ENCODE measurements around the gene MID1.

- TF ChIP-seq, protein P1, sequence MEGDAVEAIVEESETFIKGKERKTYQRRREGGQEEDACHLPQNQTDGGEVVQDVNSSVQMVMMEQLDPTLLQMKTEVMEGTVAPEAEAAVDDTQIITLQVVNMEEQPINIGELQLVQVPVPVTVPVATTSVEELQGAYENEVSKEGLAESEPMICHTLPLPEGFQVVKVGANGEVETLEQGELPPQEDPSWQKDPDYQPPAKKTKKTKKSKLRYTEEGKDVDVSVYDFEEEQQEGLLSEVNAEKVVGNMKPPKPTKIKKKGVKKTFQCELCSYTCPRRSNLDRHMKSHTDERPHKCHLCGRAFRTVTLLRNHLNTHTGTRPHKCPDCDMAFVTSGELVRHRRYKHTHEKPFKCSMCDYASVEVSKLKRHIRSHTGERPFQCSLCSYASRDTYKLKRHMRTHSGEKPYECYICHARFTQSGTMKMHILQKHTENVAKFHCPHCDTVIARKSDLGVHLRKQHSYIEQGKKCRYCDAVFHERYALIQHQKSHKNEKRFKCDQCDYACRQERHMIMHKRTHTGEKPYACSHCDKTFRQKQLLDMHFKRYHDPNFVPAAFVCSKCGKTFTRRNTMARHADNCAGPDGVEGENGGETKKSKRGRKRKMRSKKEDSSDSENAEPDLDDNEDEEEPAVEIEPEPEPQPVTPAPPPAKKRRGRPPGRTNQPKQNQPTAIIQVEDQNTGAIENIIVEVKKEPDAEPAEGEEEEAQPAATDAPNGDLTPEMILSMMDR (IDR thresholded peaks at IDR 0.05) = no peak
- TF ChIP-seq POLR2A (IDR thresholded peaks at IDR 0.05) (no peak), POLR2AphosphoS5 (IDR thresholded peaks at IDR 0.05) (no peak)
Measured at GRCh38 chrX:10667143-10667542, 46.8 kb upstream of the MID1 start.

All from breast epithelium (tissue), 3 donors.